H9 (cell line): Measurements from ENCODE around the gene CXCL9. TPM values are rescaled to one million over a fixed set of nuclear protein-coding genes. Genes with fewer than 3 reads are reported as not detected.
A peak's percentile ranks its signal among the peaks of the same experiment; 100 is the strongest.

ENCODE experiments used
- DNase-seq: peaks from one replicate; pipeline ENCODE4 v3.0.0-alpha.2; 2017
- H2AFZ ChIP-seq: one replicate; pipeline ENCODE4 v1.6.1; 2013; ENCODE audit warnings: mild to moderate bottlenecking, low read length, control low read depth, moderate library complexity
- H2AK5ac ChIP-seq: 2 replicates; pipeline ENCODE4 v1.6.1; 2013; ENCODE audit warnings: low read length, control low read depth, mixed read lengths; ENCODE audit not compliant: insufficient read length
- H2BK120ac ChIP-seq: one replicate; pipeline ENCODE4 v1.6.1; 2013; ENCODE audit warnings: low read depth, mild to moderate bottlenecking, low read length, control low read depth, inconsistent platforms; ENCODE audit not compliant: poor library complexity, severe bottlenecking
- H2BK12ac ChIP-seq: 2 replicates; pipeline ENCODE4 v1.6.1; 2013; ENCODE audit warnings: low read length, control low read depth, mixed read lengths, low read depth; ENCODE audit not compliant: insufficient read length
- H2BK15ac ChIP-seq: 2 replicates; pipeline ENCODE4 v1.6.1; 2013; ENCODE audit warnings: low read depth, low read length, control low read depth
- H2BK20ac ChIP-seq: one replicate; pipeline ENCODE4 v1.6.1; 2013; ENCODE audit warnings: low read depth, mild to moderate bottlenecking, low read length, control low read depth, inconsistent platforms; ENCODE audit not compliant: poor library complexity, severe bottlenecking
- H2BK5ac ChIP-seq: 2 replicates; pipeline ENCODE4 v1.6.1; 2013; ENCODE audit warnings: low read length, control low read depth, mixed read lengths; ENCODE audit not compliant: insufficient read length
- H3K14ac ChIP-seq: 2 replicates; pipeline ENCODE4 v1.6.1; 2013; ENCODE audit warnings: low read length, control low read depth; ENCODE audit not compliant: insufficient read depth
- H3K18ac ChIP-seq: 2 replicates; pipeline ENCODE4 v1.6.1; 2013; ENCODE audit warnings: low read depth, mild to moderate bottlenecking, mixed read lengths, low read length, control low read depth; ENCODE audit not compliant: insufficient read length
- H3K23ac ChIP-seq: 2 replicates; pipeline ENCODE4 v1.6.1; 2013; ENCODE audit warnings: low read length, control low read depth, mixed read lengths, low read depth; ENCODE audit not compliant: insufficient read length
- H3K23me2 ChIP-seq: 2 replicates; pipeline ENCODE4 v1.6.1; 2013; ENCODE audit warnings: low read depth, mild to moderate bottlenecking, mixed read lengths, low read length, control low read depth; ENCODE audit not compliant: insufficient read length, poor library complexity, severe bottlenecking
- H3K27ac ChIP-seq: 2 replicates; pipeline ENCODE4 v1.5.1; 2013; ENCODE audit warnings: low read length, control low read depth, mixed read lengths, low read depth; ENCODE audit not compliant: insufficient read length
- H3K27me3 ChIP-seq: 2 replicates; pipeline ENCODE4 v1.6.1; 2013; ENCODE audit warnings: low read length, control low read depth, inconsistent platforms; ENCODE audit not compliant: insufficient read depth
- H3K4ac ChIP-seq: 2 replicates; pipeline ENCODE4 v1.6.1; 2013; ENCODE audit warnings: low read depth, mild to moderate bottlenecking, control low read depth, inconsistent platforms, low read length, moderate library complexity
- H3K4me1 ChIP-seq: 2 replicates; pipeline ENCODE4 v1.6.1; 2013; ENCODE audit warnings: low read length, control low read depth, inconsistent platforms; ENCODE audit not compliant: insufficient read depth
- H3K4me2 ChIP-seq: 2 replicates; pipeline ENCODE4 v1.6.1; 2013; ENCODE audit warnings: low read length, control low read depth, mixed read lengths; ENCODE audit not compliant: insufficient read length, insufficient read depth
- H3K56ac ChIP-seq: 2 replicates; pipeline ENCODE4 v1.6.1; 2013; ENCODE audit warnings: low read depth, mild to moderate bottlenecking, mixed read lengths, low read length, control low read depth; ENCODE audit not compliant: insufficient read length
- H3K79me1 ChIP-seq: 2 replicates; pipeline ENCODE4 v1.6.1; 2013; ENCODE audit warnings: low read depth, mild to moderate bottlenecking, moderate library complexity, low read length, control low read depth, inconsistent platforms; ENCODE audit not compliant: insufficient read depth, poor library complexity, severe bottlenecking
- H3K79me2 ChIP-seq: 2 replicates; pipeline ENCODE4 v1.6.1; 2013; ENCODE audit warnings: low read length, control low read depth, inconsistent platforms; ENCODE audit not compliant: insufficient read depth
- H3K9ac ChIP-seq: 2 replicates; pipeline ENCODE4 v1.6.1; 2013; ENCODE audit warnings: low read length, control low read depth, mixed read lengths; ENCODE audit not compliant: insufficient read length; ENCODE audit errors: extremely low read depth
- H3K9me3 ChIP-seq: one replicate; pipeline ENCODE4 v1.6.1; 2013; ENCODE audit warnings: low read depth, low read length, inconsistent platforms; ENCODE audit not compliant: control insufficient read depth
- H3T11ph ChIP-seq: one replicate; pipeline ENCODE4 v1.6.1; 2013; ENCODE audit warnings: mild to moderate bottlenecking, low read length, control low read depth, inconsistent platforms
- H4K20me1 ChIP-seq: one replicate; pipeline ENCODE4 v1.6.1; 2013; ENCODE audit not compliant: control insufficient read depth, insufficient read length, insufficient read depth
- H4K5ac ChIP-seq: 2 replicates; pipeline ENCODE4 v1.6.1; 2013; ENCODE audit warnings: low read depth, mild to moderate bottlenecking, mixed read lengths, low read length, control low read depth; ENCODE audit not compliant: insufficient read length
- H4K8ac ChIP-seq: replicated peaks from 2 replicates; pipeline ENCODE4 v1.6.1; 2013; ENCODE audit warnings: low read length, control low read depth, mixed read lengths, low read depth; ENCODE audit not compliant: insufficient read length
- H4K91ac ChIP-seq: 2 replicates; pipeline ENCODE4 v1.6.1; 2013; ENCODE audit warnings: low read depth, mild to moderate bottlenecking, moderate library complexity, mixed read lengths, low read length, control low read depth; ENCODE audit not compliant: insufficient read length
- H3K27ac Mint-ChIP-seq, 3 experiments: 2 replicates in 2 of 3; 3 replicates in 1 of 3; pipeline ENCODE4 v1.8.0; 2020 to 2021; ENCODE audit warnings: mixed read lengths in 3 of 3, mild to moderate bottlenecking in 1 of 3, moderate library complexity in 1 of 3
- H3K27me3 Mint-ChIP-seq: 2 replicates; pipeline ENCODE4 v1.8.0; 2021; ENCODE audit warnings: low read depth, mild to moderate bottlenecking, moderate library complexity, mixed read lengths
- H3K36me3 Mint-ChIP-seq, 3 experiments: 2 replicates in 2 of 3; 3 replicates in 1 of 3; pipeline ENCODE4 v1.8.0; 2020 to 2021; ENCODE audit warnings: low read depth in 3 of 3, mixed read lengths in 3 of 3; ENCODE audit not compliant: insufficient read depth in 1 of 3
- H3K4me1 Mint-ChIP-seq, 2 experiments: 2 replicates each; pipeline ENCODE4 v1.8.0; 2020; ENCODE audit warnings: mixed read lengths in 2 of 2
- H3K4me3 Mint-ChIP-seq, 2 experiments: 2 replicates in 1 of 2; 3 replicates in 1 of 2; pipeline ENCODE4 v1.8.0; 2020 to 2021; ENCODE audit warnings: mild to moderate bottlenecking in 2 of 2, mixed read lengths in 2 of 2, moderate library complexity in 1 of 2
- H3K9me3 Mint-ChIP-seq, 2 experiments: 2 replicates in 1 of 2; 3 replicates in 1 of 2; pipeline ENCODE4 v1.8.0; 2020; ENCODE audit warnings: mild to moderate bottlenecking in 2 of 2, mixed read lengths in 2 of 2, moderate library complexity in 1 of 2
- WGBS: extraction: QIAGEN DNeasy Blood & Tissue Kit; methylation state at CpG from one replicate; pipeline ENCODE4 v1.1.7; 2013; ENCODE audit warnings: missing lambda C conversion rate, low lambda C conversion rate, mixed read lengths; ENCODE audit not compliant: insufficient read length; ENCODE audit errors: extremely low coverage; 5-methylcytosine and 5-hydroxymethylcytosine counted together
- total RNA-seq: library from RNA; stranded (reverse); gene quantifications from 2 replicates; pipeline ENCODE4 v1.2.1, GENCODE V29; 2021
- TF ChIP-seq, protein P1 (sequence below): fragments of 200-600 bp; sonication (generic); conservative IDR thresholded peaks from 3 replicates; pipeline ENCODE4 v1.8.0; 2021; ENCODE audit warnings: antibody characterized with exemption, mild to moderate bottlenecking

CXCL9 gene
- total RNA-seq, 1 experiment from 2014 or later = not detected

DNA sequence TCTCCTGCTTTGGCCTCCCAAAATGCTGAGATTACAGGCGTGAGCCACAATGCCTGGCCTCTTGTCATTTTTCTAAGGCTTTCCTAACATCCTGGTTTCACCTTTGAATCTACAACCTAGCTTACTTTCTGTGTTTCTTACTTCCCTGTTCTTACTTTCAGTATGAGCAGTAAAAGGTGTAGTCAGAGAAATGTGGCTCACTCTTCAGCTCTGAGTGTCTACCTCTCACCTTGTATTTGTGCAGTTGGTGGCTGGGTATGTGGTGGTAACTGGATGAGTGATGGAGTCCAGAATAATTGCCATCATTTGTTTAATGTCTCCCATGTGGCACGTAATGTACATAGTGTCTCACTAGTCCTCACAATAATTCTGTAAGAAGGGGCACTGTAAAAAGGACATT, 47.7 kb upstream of the CXCL9 start:
- no peak overlapping the region for H4K91ac ChIP-seq
- H4K5ac ChIP-seq = no peak overlapping the region
- H3K79me2 ChIP-seq = no peaks in the 10 kb centered on the region
- H3K23me2 ChIP-seq = no peaks in the 10 kb centered on the region
- no peak overlapping the region for H4K8ac ChIP-seq
- H3K4me2 ChIP-seq = no peak overlapping the region
- Mint-ChIP-seq H3K4me3 (no peak overlapping the region), H3K27ac (peak overlapping the region in 2 of 3 experiments; percentile 46 to 94; a peak in 3 of 7 replicates), H3K4me1 (peaks cover 32 to 40% of the 10 kb centered on the region in 2 experiments), H3K36me3 (no peaks in the 10 kb centered on the region), H3K27me3 (no peaks in the 10 kb centered on the region), H3K9me3 (no peaks in the 10 kb centered on the region)
- WGBS = no CpG with 5 or more reads among the region's 2 CpGs
- no peak overlapping the region for H2BK15ac ChIP-seq
- H4K20me1 ChIP-seq = no peaks in the 10 kb centered on the region
- H2BK5ac ChIP-seq = no peak overlapping the region
- no peaks in the 10 kb centered on the region for H3K27me3 ChIP-seq
- no peak overlapping the region for H3K14ac ChIP-seq
- H2BK20ac ChIP-seq = no peak overlapping the region
- no peak overlapping the region for H2BK12ac ChIP-seq
- no peak overlapping the region for H3K56ac ChIP-seq
- H3K9me3 ChIP-seq = no peaks in the 10 kb centered on the region
- TF ChIP-seq, protein P1, sequence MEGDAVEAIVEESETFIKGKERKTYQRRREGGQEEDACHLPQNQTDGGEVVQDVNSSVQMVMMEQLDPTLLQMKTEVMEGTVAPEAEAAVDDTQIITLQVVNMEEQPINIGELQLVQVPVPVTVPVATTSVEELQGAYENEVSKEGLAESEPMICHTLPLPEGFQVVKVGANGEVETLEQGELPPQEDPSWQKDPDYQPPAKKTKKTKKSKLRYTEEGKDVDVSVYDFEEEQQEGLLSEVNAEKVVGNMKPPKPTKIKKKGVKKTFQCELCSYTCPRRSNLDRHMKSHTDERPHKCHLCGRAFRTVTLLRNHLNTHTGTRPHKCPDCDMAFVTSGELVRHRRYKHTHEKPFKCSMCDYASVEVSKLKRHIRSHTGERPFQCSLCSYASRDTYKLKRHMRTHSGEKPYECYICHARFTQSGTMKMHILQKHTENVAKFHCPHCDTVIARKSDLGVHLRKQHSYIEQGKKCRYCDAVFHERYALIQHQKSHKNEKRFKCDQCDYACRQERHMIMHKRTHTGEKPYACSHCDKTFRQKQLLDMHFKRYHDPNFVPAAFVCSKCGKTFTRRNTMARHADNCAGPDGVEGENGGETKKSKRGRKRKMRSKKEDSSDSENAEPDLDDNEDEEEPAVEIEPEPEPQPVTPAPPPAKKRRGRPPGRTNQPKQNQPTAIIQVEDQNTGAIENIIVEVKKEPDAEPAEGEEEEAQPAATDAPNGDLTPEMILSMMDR = no peak
- H2AFZ ChIP-seq = peak overlapping the region; percentile 32
- H3K23ac ChIP-seq = no peak overlapping the region
- no peak overlapping the region for H3T11ph ChIP-seq
- H3K18ac ChIP-seq = no peak overlapping the region
- no peak overlapping the region for H2BK120ac ChIP-seq
- no peak overlapping the region for H3K9ac ChIP-seq
- no peaks in the 10 kb centered on the region for H3K79me1 ChIP-seq
- H2AK5ac ChIP-seq = no peak overlapping the region
- H3K4me1 ChIP-seq = peaks cover 9% of the 10 kb centered on the region
- H3K27ac ChIP-seq = no peak overlapping the region
- DNase-seq = no peak
- no peak overlapping the region for H3K4ac ChIP-seq
